HG02763 (cell line): Measurements from ENCODE around the gene TRIP12.
"Not testable (repeated sequence)": the region's sequence is repeated elsewhere in the genome, so short reads cannot be mapped to it uniquely, and the experiment has no call there.

Experiments used
- ATAC-seq: cut with Tn5 transposase; IDR thresholded peaks from one replicate; pipeline ENCODE4 v1.9.1; 2021; ENCODE audit warnings: mild to moderate bottlenecking, moderate library complexity; ENCODE audit not compliant: unreplicated experiment

TRIP12 gene

GRCh38 chr2:229835596-229836283 lies 86.1 kb downstream of the TRIP12 start:
- ATAC-seq: no peak

DNA sequence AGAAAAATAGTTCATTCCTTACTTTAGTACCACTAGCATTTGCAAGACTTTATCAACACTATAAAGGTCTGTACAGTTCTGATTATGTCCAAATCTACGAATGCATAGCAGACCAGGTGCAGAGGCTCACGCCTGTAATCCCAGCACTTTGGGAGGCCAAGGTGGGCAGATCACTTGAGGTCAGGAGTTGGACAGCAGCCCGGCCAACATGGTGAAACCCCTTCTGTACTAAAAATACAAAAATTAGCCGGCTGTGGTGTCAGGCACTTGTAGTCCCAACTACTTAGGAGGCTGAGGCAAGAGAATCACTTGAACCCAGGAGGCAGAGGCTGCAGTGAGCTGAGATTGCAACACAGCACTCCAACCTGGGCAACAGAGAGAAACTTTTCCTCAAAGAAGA lies 87.4 kb downstream of the TRIP12 start:
- not testable (repeated sequence) for ATAC-seq

DNA sequence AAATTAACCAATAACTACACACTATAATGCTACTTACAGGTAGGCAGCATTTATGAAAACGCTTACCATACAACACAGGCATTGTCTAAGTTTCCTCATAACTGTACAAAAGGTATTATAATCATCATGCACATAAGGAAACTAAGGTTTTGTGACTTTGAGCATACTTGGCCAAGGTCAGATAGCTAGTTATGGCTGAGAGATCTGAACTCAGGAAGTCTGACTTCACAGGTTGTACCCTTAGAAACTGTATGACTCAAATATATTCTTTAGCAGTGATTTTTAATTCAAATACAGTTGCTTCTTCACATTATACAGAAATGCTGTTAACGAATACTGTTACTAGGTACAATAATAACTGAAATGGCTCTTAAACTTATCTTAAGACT lies 89.3 kb downstream of the TRIP12 start:
- no peak for ATAC-seq

- no peak for ATAC-seq
Observed at GRCh38 chr2:229831805-229832509, 89.9 kb downstream of the TRIP12 start.

- no peak for ATAC-seq
Observed at GRCh38 chr2:229825476-229825875, 96.3 kb downstream of the TRIP12 start.

DNA sequence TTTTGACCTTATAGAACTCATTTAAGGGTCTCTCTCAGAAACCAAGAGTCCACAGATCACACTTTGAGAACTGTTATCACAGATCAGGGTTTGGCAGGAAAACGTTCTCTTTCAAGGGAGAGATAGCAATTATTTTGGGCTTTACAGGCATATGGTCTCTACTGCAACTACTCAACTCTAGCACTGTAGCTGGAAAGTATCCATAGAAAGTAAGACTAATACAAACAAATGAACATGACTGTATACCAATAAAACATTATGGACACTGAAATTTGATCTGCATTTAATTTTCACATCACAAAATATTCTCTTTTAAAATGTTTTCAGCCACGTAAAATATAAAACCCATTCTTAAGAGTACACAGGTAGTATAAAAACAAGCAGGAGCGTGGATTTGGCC lies 100.5 kb downstream of the TRIP12 start:
- ATAC-seq: no peak

GRCh38 chr2:229818230-229818629 lies 103.6 kb downstream of the TRIP12 start:
- no peak for ATAC-seq

GRCh38 chr2:229815858-229816257 lies 106.0 kb downstream of the TRIP12 start:
- ATAC-seq: no peak

- ATAC-seq: no peak
Observed at GRCh38 chr2:229815342-229815741, 106.5 kb downstream of the TRIP12 start.

- no peak for ATAC-seq
Observed at GRCh38 chr2:229810786-229811185, 111.0 kb downstream of the TRIP12 start.

DNA sequence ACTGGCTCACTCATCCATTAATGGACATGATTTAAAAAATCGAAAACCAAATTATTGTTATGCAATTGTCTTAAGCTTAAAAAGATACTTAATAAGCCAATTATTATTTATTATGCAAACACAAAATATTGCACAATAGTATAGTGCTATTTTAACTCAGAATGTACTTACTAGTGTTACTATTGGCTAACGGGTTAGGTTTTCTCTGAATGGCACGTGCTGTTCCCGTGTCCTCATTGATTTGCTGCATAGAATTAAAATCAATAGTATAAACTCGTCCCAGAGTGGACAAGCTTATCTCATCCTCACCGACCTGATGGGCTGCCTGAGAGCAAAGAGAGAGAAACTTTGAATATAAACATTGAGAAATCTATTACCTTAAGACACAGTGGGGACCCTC lies 116.2 kb downstream of the TRIP12 start:
- no peak for ATAC-seq

GRCh38 chr2:229802785-229803184 lies 119.0 kb downstream of the TRIP12 start:
- ATAC-seq: no peak

GRCh38 chr2:229800997-229801754 lies 120.6 kb downstream of the TRIP12 start:
- no peak for ATAC-seq

GRCh38 chr2:229798446-229799155 lies 123.2 kb downstream of the TRIP12 start:
- no peak for ATAC-seq

- no peak for ATAC-seq
Observed at GRCh38 chr2:229795058-229795457, 126.8 kb downstream of the TRIP12 start.

DNA sequence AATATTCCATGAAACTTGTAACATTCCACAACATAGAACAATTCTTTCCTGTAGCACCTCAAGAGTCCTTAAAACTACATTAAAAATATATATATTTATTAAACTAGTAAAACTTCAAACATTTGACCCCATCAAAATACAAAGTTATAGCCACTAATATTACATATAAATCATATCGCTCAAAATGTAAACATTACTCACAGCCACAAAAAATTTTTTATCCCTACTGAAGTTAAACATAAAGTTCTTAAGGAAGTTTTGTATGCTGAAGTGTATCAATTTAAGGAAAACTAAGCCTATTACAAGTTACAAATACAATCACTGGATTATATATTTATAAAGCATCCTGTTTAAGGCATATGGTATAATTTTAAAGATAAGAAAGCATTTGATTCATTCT lies 127.2 kb downstream of the TRIP12 start:
- no peak for ATAC-seq

DNA sequence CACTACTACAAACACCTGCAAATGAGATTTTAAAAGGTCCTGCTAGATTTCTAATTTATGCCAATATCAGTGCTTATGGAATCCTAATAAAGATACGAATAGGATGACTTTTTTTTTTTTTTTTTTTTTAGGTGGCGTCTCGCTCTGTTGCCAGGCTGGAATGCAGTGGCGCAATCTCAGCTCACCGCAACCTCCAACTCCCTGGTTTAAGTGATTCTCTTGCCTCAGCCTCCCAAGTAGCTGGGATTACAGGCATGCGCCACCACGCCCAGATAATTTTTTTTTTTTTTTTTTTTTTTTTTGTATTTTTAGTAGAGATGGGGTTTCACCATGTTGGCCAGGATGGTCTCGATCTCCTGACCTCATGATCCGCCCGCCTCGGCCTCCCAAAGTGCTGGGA lies 135.5 kb downstream of the TRIP12 start:
- ATAC-seq: not testable (repeated sequence)

DNA sequence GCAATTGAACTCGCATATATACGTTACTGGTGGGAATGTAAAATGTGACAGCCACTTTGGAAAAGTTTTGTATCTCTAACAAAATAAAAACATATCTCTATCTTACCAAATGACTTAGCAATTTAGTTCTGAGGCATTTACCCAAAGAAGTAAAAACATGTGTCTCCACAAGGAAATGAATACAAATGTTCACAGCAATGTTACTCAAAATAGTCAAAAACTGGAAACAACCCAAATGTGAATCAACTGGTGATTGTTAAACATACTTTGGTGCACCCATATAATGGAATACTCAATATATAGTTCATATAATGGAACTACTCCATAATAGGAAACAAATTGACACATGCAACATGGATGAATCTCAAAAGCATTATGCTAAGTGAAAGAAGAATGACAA lies 137.0 kb downstream of the TRIP12 start:
- no peak for ATAC-seq

DNA sequence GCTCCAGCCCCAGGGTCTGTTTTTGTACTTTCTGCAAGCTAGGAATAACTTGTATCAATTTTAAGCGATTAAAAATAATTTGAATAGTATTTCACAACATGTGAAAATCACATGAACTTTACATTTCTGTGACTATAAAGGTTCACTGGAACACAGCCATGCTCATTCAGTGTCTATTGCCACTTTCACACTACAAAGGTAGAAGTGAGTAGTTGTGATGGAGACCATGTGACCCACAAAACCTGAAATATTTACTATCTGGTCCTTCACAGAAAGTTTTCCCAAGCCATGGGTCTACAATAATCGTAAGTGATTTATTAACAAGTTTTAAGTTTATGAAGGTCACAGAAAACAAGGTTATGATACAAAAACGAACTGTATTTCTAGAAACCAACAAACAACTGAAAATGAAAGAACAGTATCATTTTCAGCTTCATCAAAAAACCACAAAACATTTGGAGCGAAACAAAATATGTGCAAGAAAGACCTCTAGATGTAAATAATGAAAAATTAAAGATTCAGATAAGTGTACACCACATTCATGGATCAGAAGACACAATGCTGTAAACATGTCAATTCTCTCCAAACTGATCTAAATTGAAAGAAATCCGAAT lies 138.6 kb downstream of the TRIP12 start:
- peak; percentile 36 for ATAC-seq

DNA sequence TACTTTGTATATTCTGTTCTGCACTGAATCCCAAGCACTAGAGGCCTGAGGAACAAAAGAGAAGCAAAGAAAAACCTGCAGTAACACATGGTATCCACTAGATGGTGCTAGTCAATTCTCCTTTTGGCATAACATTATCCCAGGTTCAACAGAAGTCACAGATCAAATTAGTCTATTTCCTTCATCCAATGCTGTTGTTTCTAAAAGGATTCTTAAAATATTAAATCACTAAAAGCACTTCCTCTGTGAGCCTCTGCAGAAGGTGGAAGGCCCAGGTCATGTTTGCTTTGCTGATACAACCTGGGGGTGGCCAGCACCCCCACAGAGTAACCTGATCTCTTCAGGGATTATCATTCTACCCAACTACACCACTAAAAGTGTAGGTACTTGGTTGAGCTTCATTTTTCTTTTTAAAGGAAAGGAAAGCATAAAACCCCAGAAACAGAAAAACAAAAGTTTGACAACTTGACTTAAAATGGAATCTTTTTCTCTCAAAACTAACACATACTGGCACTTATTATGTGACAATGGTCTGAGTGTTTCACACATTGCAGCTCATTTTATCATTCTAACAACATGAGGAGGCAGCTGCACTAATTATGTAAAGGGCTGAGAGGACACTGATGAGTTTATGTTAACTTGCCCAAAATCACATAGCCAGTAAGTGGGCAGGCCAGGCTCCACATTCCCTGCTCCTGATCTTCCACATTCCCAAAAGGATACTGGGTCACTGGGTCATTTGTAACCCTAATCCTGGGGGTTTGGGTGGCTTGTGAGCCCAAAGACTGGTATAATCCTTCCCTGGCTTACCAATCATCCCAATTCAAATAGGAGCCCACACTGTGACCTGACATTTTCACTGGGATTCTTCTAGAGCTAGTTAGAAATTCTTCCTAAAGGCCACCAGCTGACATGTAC lies 140.7 kb downstream of the TRIP12 start:
- ATAC-seq: peak; percentile 32
